ENCODE data around the gene DNAJB13. TPM values are rescaled to one million over a fixed set of nuclear protein-coding genes. Genes with fewer than 3 reads are reported as not detected.

Gene DNAJB13
- total RNA-seq, 1 experiment from 2014 or later, result 0.24 TPM

DNA sequence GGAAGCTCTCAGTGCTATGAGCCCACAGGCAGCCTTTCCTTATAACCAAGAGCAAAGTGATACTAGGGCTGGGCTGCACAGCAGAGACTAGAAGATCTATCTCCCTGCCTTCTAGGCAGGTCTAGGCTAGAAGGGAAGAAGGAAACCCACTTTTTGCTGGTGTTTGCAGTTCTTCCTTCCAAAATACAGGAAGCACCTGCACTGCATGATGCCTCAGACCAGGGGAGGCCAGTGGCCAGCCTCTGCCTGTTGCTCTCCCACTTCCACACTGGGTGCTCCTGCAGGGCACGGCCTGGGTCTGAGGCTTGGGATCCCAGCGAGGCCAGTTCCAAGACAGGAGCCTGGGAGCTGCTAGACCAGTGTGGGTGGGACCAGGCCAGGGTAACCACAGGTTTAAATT is 64.1 kb downstream of the DNAJB13 start (continued):
- no peak for TF ChIP-seq TEAD4 (CRISPR knock-in tag; IDR thresholded peaks at IDR 0.05)

DNA sequence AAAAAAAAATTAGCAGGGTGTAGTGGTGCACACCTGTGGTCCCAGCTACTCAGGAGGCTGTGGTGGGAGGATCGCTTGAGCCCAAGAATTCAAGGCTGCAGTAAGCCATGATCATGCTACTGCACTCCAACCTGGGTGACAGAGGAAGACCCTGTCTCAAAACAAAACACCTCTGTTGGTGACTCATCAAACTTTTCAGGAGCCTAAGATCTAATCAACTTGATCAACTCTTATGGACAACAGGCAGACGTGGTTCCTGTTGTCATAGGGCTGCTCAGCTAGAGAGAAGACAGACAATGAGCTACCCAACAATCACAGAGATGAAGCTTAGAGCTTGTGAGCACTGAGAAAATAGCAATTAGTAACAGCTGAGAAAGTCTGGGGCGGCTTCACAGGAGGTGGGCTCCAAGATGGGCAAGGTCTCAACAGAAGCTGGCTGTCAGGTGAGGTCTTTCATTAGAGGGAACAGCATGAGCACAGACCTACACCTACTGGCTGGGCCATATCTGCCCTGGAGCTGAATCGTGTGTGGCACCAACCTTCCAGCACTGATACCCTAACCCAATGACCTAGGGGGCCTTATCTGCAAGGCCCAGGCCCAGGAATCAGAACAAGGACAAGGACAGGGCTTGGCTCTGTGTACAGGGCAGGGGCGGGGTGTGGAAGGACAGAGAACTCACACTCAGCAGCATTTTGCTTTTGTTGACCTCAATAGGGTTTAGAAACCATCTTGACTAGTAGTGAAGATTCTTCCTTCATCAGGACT is 65.3 kb downstream of the DNAJB13 start:
- ATAC-seq, result no peak
- ChIA-PET POLR2A (interaction anchor here (0.6 kb wide), 1 partner anchor 566 kb away, joined by 6 read pairs; no protein-coding TSS in a partner anchor), CTCF (no interaction called here)
- peaks cover 7% of the 10 kb centered on the region for H3K36me3 Mint-ChIP-seq
- DNase-seq (ENCODE audit: low spot score), result no peak
- TF ChIP-seq, protein P1, sequence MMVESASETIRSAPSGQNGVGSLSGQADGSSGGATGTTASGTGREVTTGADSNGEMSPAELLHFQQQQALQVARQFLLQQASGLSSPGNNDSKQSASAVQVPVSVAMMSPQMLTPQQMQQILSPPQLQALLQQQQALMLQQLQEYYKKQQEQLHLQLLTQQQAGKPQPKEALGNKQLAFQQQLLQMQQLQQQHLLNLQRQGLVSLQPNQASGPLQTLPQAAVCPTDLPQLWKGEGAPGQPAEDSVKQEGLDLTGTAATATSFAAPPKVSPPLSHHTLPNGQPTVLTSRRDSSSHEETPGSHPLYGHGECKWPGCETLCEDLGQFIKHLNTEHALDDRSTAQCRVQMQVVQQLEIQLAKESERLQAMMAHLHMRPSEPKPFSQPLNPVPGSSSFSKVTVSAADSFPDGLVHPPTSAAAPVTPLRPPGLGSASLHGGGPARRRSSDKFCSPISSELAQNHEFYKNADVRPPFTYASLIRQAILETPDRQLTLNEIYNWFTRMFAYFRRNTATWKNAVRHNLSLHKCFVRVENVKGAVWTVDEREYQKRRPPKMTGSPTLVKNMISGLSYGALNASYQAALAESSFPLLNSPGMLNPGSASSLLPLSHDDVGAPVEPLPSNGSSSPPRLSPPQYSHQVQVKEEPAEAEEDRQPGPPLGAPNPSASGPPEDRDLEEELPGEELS (CRISPR knock-in tag; IDR thresholded peaks at IDR 0.05), result no peak
- TF ChIP-seq ZBTB21 (CRISPR knock-in tag; IDR thresholded peaks at IDR 0.05; ENCODE audit: borderline replicate concordance) (no peak), NFYB (CRISPR knock-in tag; conservative IDR thresholded peaks at IDR 0.05; ENCODE audit: low read depth) (no peak), TEAD1 (CRISPR knock-in tag; IDR thresholded peaks at IDR 0.05) (no peak), ZNF138 (CRISPR knock-in tag; conservative IDR thresholded peaks at IDR 0.05) (no peak), TP53 (CRISPR knock-in tag; IDR thresholded peaks at IDR 0.05) (no peak), NR2C2 (CRISPR knock-in tag; IDR thresholded peaks at IDR 0.05) (no peak), ZNF263 (CRISPR knock-in tag; IDR thresholded peaks at IDR 0.05; ENCODE audit: low read depth) (no peak), ZNF121 (CRISPR knock-in tag; IDR thresholded peaks at IDR 0.05) (no peak)
- TF ChIP-seq, protein P2, sequence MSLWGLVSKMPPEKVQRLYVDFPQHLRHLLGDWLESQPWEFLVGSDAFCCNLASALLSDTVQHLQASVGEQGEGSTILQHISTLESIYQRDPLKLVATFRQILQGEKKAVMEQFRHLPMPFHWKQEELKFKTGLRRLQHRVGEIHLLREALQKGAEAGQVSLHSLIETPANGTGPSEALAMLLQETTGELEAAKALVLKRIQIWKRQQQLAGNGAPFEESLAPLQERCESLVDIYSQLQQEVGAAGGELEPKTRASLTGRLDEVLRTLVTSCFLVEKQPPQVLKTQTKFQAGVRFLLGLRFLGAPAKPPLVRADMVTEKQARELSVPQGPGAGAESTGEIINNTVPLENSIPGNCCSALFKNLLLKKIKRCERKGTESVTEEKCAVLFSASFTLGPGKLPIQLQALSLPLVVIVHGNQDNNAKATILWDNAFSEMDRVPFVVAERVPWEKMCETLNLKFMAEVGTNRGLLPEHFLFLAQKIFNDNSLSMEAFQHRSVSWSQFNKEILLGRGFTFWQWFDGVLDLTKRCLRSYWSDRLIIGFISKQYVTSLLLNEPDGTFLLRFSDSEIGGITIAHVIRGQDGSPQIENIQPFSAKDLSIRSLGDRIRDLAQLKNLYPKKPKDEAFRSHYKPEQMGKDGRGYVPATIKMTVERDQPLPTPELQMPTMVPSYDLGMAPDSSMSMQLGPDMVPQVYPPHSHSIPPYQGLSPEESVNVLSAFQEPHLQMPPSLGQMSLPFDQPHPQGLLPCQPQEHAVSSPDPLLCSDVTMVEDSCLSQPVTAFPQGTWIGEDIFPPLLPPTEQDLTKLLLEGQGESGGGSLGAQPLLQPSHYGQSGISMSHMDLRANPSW (CRISPR knock-in tag; conservative IDR thresholded peaks at IDR 0.05; ENCODE audit: low read depth), result no peak
- TF ChIP-seq, protein P3, sequence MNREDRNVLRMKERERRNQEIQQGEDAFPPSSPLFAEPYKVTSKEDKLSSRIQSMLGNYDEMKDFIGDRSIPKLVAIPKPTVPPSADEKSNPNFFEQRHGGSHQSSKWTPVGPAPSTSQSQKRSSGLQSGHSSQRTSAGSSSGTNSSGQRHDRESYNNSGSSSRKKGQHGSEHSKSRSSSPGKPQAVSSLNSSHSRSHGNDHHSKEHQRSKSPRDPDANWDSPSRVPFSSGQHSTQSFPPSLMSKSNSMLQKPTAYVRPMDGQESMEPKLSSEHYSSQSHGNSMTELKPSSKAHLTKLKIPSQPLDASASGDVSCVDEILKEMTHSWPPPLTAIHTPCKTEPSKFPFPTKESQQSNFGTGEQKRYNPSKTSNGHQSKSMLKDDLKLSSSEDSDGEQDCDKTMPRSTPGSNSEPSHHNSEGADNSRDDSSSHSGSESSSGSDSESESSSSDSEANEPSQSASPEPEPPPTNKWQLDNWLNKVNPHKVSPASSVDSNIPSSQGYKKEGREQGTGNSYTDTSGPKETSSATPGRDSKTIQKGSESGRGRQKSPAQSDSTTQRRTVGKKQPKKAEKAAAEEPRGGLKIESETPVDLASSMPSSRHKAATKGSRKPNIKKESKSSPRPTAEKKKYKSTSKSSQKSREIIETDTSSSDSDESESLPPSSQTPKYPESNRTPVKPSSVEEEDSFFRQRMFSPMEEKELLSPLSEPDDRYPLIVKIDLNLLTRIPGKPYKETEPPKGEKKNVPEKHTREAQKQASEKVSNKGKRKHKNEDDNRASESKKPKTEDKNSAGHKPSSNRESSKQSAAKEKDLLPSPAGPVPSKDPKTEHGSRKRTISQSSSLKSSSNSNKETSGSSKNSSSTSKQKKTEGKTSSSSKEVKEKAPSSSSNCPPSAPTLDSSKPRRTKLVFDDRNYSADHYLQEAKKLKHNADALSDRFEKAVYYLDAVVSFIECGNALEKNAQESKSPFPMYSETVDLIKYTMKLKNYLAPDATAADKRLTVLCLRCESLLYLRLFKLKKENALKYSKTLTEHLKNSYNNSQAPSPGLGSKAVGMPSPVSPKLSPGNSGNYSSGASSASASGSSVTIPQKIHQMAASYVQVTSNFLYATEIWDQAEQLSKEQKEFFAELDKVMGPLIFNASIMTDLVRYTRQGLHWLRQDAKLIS (CRISPR knock-in tag; IDR thresholded peaks at IDR 0.05; ENCODE audit: borderline replicate concordance), result no peak
- H3K4me1 Mint-ChIP-seq, result no peaks in the 10 kb centered on the region
- H3K27ac Mint-ChIP-seq, result no peak overlapping the region
- H3K4me3 Mint-ChIP-seq, result no peak overlapping the region
- no peaks in the 10 kb centered on the region for H3K9me3 Mint-ChIP-seq
- H3K27me3 Mint-ChIP-seq (ENCODE audit: low read depth), result no peaks in the 10 kb centered on the region

DNA sequence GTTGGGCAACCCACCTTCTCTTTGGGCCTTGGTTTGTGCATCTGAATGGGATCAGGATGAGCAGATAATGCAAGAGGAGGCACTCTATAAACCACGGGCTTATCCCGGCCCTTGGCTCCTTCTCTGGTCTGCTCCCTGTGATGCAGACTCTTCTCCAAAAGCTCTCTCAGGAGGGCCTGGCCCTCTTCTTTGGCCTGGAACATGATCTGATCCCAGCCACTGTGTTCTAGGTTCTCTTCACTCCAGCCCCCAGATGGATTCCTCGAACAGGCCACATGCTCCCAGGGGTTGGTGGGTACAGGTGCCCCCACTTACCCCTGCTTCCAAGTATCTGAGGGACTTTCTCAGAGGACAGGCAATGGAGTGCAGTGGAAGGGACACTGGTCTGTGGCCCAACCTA is 66.8 kb downstream of the DNAJB13 start:
- no peak overlapping the region for H3K4me3 Mint-ChIP-seq
- peaks cover 4% of the 10 kb centered on the region for H3K36me3 Mint-ChIP-seq
- CTCF ChIA-PET, result no interaction called here
- H3K4me1 Mint-ChIP-seq, result no peaks in the 10 kb centered on the region
- no peak overlapping the region for H3K27ac Mint-ChIP-seq
- DNase-seq (ENCODE audit: low spot score) (no peak), ATAC-seq (no peak)
- no peaks in the 10 kb centered on the region for H3K9me3 Mint-ChIP-seq
- POLR2A ChIA-PET, result no interaction called here
- no peaks in the 10 kb centered on the region for H3K27me3 Mint-ChIP-seq (ENCODE audit: low read depth)
- TF ChIP-seq NR3C1 (CRISPR knock-in tag; conservative IDR thresholded peaks at IDR 0.05; ENCODE audit: low read depth), result no peak
- no peak for TF ChIP-seq KAT7 (CRISPR knock-in tag; IDR thresholded peaks at IDR 0.05; ENCODE audit: borderline replicate concordance)
- TF ChIP-seq, protein P4, sequence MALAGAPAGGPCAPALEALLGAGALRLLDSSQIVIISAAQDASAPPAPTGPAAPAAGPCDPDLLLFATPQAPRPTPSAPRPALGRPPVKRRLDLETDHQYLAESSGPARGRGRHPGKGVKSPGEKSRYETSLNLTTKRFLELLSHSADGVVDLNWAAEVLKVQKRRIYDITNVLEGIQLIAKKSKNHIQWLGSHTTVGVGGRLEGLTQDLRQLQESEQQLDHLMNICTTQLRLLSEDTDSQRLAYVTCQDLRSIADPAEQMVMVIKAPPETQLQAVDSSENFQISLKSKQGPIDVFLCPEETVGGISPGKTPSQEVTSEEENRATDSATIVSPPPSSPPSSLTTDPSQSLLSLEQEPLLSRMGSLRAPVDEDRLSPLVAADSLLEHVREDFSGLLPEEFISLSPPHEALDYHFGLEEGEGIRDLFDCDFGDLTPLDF (CRISPR knock-in tag; IDR thresholded peaks at IDR 0.05), result no peak
- no peak for TF ChIP-seq SMAD3 (CRISPR knock-in tag; IDR thresholded peaks at IDR 0.05; ENCODE audit: borderline replicate concordance)
- TF ChIP-seq, protein P5, sequence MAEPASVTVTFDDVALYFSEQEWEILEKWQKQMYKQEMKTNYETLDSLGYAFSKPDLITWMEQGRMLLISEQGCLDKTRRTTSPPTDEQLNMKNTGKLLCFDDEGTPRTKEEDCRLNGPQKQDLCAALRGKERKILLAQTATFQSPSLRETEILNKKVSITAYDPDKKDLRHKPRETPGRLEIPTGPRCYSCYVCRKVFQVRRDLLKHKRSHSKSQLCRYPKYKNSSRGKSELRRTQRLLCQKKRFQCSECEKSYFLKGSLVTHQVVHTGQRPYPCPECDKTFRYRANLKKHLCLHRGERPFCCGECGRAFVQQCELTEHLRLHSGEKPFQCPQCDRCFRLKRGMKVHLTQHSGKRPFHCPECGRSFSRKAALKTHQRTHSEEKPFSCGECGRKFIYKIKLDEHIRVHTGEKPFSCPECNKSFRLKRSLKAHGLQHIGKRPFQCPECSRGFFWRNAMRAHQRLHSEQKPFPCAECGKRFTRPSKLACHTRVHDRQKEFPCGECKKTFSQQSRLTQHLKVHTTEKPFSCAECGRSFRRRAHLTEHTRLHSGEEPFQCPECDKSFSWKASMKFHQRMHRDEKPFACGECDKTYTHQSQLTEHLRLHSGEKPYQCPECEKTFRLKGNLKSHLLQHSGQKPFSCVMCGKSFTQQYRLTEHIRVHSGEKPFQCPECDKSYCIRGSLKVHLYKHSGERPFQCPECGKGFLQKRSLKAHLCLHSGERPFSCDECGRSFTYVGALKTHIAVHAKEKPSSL (CRISPR knock-in tag; conservative IDR thresholded peaks at IDR 0.05), result no peak
- TF ChIP-seq, protein P6, sequence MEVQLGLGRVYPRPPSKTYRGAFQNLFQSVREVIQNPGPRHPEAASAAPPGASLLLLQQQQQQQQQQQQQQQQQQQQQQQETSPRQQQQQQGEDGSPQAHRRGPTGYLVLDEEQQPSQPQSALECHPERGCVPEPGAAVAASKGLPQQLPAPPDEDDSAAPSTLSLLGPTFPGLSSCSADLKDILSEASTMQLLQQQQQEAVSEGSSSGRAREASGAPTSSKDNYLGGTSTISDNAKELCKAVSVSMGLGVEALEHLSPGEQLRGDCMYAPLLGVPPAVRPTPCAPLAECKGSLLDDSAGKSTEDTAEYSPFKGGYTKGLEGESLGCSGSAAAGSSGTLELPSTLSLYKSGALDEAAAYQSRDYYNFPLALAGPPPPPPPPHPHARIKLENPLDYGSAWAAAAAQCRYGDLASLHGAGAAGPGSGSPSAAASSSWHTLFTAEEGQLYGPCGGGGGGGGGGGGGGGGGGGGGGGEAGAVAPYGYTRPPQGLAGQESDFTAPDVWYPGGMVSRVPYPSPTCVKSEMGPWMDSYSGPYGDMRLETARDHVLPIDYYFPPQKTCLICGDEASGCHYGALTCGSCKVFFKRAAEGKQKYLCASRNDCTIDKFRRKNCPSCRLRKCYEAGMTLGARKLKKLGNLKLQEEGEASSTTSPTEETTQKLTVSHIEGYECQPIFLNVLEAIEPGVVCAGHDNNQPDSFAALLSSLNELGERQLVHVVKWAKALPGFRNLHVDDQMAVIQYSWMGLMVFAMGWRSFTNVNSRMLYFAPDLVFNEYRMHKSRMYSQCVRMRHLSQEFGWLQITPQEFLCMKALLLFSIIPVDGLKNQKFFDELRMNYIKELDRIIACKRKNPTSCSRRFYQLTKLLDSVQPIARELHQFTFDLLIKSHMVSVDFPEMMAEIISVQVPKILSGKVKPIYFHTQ (CRISPR knock-in tag; IDR thresholded peaks at IDR 0.05), result no peak
- TF ChIP-seq ZBTB21 (CRISPR knock-in tag; IDR thresholded peaks at IDR 0.05; ENCODE audit: borderline replicate concordance), result no peak

Measured in WTC11 (cell line).